D341Med (cell line): Measurements from ENCODE around the gene SCNM1.
"Not testable (repeated sequence)": the region's sequence is repeated elsewhere in the genome, so short reads cannot be mapped to it uniquely, and the experiment has no call there.

Experiments
- DNase-seq: peaks from one replicate; pipeline ENCODE4 v3.0.0; 2012; ENCODE audit warnings: low spot score

SCNM1 gene

GRCh38 chr1:151193304-151193703 lies 27.4 kb downstream of the SCNM1 start:
- no peak for DNase-seq

- DNase-seq = no peak
These were observed 27.9 kb downstream of the SCNM1 start for GRCh38 chr1:151193856-151194255.

GRCh38 chr1:151194894-151195594 lies 29.1 kb downstream of the SCNM1 start:
- not testable (repeated sequence) for DNase-seq

- peak; percentile 66 for DNase-seq
These were observed 30.4 kb downstream of the SCNM1 start for GRCh38 chr1:151196292-151196800.

- no peak for DNase-seq
These were observed 31.9 kb downstream of the SCNM1 start for GRCh38 chr1:151197863-151198253.

GRCh38 chr1:151198254-151199127 lies 32.5 kb downstream of the SCNM1 start, which contains the start of gene PIP5K1A:
Gene PIP5K1A (plus strand): TSS chr1:151198552. CDS start chr1:151198997, 445 bp downstream.
- DNase-seq = peak; percentile 99

- no peak for DNase-seq
These were observed 34.1 kb downstream of the SCNM1 start for GRCh38 chr1:151199873-151200581.

- DNase-seq = not testable (repeated sequence)
These were observed 39.5 kb downstream of the SCNM1 start for GRCh38 chr1:151205381-151205965.

GRCh38 chr1:151210830-151211229 lies 44.9 kb downstream of the SCNM1 start:
- DNase-seq = no peak

GRCh38 chr1:151211972-151212705 lies 46.2 kb downstream of the SCNM1 start:
- no peak for DNase-seq

GRCh38 chr1:151213560-151213959 lies 47.6 kb downstream of the SCNM1 start:
- no peak for DNase-seq
